GM12872 (cell line): ENCODE measurements around the gene CLASP1.

Experiments used
- TF ChIP-seq, protein P1 (sequence below): IDR thresholded peaks from 3 replicates; pipeline ENCODE4 v1.5.1; 2011; ENCODE audit warnings: low read depth, mild to moderate bottlenecking, low read length, moderate library complexity; ENCODE audit not compliant: insufficient read depth

The CLASP1 gene

DNA sequence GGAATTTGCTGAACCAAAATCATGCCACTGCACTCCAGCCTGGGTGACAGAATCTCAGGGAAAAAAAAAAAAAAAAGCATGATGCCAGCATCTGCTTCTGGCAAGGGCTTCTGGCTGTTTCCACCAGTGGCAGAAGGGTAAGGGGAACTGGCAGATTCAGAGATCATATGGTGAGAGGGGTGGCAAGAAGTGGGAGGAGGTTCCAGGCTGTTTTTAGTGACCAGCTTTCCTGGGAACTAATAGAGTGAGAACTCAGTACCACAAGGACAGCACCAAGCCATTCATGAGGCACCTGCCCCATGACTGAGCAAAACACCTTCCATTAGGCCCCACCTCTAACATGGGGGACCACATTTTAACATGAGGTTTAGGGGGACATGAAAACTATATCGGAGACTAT, 18.4 kb upstream of the CLASP1 start:
- TF ChIP-seq, protein P1, sequence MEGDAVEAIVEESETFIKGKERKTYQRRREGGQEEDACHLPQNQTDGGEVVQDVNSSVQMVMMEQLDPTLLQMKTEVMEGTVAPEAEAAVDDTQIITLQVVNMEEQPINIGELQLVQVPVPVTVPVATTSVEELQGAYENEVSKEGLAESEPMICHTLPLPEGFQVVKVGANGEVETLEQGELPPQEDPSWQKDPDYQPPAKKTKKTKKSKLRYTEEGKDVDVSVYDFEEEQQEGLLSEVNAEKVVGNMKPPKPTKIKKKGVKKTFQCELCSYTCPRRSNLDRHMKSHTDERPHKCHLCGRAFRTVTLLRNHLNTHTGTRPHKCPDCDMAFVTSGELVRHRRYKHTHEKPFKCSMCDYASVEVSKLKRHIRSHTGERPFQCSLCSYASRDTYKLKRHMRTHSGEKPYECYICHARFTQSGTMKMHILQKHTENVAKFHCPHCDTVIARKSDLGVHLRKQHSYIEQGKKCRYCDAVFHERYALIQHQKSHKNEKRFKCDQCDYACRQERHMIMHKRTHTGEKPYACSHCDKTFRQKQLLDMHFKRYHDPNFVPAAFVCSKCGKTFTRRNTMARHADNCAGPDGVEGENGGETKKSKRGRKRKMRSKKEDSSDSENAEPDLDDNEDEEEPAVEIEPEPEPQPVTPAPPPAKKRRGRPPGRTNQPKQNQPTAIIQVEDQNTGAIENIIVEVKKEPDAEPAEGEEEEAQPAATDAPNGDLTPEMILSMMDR, result no peak

DNA sequence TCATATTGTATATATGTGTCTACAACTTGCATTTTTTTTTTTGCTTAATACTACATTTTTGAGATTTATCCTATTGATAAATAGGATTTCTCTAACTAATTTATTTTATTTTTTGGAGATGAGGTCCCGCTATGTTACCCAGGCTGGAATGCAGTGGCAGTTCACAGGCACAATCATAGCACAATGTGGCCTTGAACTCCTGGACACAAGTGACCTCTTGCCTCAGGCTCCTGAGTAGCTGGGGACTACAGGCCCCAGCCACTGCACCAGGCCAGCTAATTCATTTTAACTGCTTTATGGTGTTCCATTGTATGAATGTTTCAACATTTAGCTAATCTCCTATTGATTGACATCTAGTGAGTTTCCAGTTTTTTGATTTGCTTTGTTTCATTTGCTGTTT, 16.8 kb upstream of the CLASP1 start:
- TF ChIP-seq, protein P1, result no peak

DNA sequence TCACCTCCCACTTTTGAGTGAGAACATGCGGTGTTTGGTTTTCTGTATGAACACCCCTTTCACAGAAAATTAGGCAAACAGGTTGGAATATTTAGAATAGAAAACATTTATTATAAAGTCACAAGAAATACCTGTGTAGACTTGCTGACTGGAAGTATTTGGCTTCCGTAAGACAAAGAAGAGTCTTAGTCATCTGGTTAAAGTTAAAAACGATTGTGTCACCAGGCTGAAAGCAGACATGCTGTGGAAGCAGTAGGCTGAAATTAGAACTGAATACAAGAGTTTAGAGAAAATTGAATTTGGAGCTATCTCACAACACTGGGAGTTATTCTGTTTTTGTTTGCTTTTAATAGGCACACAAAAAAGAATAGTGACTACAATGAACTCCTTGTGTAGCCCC, 16.2 kb upstream of the CLASP1 start:
- TF ChIP-seq, protein P1, result no peak

DNA sequence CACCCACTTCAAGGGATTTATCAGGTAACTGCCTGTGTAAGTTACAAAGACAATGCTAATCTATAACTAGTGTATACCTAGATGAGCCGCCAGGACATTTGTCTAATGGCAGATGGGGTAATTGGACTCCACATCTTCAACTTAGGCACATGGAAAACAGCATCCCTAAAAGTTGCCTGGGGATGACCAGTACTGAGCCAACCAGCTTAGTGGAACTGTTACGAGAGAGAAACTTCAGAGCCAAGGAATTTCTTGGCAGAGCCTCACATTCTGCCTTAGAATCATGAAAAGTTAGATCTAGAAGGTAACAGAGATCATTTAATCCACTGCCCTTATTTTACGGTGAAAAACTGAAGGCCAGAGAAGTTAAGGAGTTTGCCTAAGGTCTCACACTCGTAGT, 15.5 kb upstream of the CLASP1 start:
- TF ChIP-seq, protein P1, result no peak

DNA sequence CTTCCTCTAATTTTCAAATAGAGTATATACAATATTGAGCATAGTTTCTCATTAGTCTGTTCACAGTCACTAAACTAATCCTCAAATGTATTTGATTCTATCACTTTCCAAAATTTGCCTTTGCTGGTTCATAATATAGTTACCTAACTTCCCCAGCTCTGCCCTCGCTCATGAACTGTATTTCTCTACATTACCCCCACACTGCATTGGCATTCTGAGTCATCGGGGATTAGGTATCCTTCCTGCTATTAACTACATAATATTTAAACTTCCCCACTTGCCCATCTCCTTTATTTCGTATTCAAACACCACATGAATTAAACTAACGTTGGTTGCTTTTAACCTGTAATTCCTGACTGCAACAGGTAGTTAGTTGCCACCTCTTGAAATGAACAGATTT, 14.8 kb upstream of the CLASP1 start:
- TF ChIP-seq, protein P1, result no peak

DNA sequence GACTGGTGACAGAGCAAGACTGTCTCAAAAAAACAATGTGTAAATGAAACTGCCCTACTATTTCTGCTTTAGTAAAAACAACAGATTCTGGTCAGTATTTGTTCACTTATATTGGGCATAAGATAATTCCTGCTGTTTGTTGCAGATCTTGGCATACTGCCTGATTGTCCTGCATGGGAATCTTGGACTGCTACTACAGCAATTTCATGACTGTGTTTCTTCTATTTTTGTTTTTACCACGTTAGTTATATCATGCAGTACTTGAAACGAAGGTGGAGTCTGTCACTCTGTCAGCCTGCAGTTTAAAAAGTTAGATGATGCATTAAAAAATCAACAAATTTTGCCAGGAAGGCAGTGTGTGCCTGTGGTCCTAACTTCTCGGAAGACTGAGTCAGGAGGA, 14.2 kb upstream of the CLASP1 start:
- TF ChIP-seq, protein P1, result no peak

DNA sequence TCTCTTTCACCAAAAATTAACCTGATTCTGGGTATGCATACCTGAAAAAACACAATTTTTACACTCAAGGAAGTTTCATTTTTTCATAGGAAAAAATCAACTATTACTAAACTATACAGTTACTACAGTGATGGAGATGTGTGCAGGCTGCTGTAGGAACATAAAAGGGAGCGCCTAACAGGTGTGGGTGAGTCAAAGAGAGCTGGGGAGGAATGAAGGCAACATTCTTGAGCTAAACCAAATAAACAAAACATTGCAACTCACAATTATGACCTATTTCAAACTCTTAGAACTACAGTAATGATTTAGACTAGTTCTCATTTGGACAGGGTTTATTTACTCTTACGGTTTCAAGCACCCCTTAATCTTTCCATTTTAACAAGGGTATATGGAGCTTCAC, 13.4 kb upstream of the CLASP1 start:
- TF ChIP-seq, protein P1, result no peak

DNA sequence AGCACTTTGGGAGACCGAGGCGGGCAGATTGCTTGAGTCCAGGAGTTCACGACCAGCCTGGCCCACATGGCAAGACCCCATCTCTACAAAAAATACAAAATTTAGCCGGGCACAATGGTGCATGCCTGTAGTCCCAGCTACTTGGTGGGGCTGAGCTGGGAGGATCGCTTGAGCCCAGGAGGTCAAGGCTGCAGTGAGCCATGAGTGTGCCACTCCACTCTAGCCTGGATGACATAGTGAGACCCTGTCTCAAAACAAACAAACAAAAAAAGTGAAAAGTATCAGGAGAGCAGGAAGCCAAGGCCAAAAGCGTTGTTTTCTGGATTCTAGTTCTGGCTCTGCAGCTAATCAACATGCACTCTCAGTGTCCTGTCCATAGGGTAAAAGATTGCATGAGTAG, 10.7 kb upstream of the CLASP1 start:
- TF ChIP-seq, protein P1, result no peak
